GM20000 (cell line): ENCODE data around the gene VMAC.

Source experiments
- DNase-seq: peaks from one replicate; pipeline ENCODE4 v3.0.0; 2012; ENCODE audit warnings: low spot score
- CTCF ChIP-seq: IDR thresholded peaks from 2 replicates; pipeline ENCODE4 v1.5.1; 2012; ENCODE audit warnings: mild to moderate bottlenecking, control low read depth; ENCODE audit errors: extremely low read depth, missing control alignments

The VMAC gene

GRCh38 chr19:5952193-5953029 lies 47.7 kb downstream of the VMAC start:
- no peak for DNase-seq
- TF ChIP-seq CTCF: no peak

- no peak for DNase-seq
- no peak for TF ChIP-seq CTCF
Observed at GRCh38 chr19:5953030-5953589, 48.4 kb downstream of the VMAC start.

- no peak for TF ChIP-seq CTCF
Observed at GRCh38 chr19:5953680-5954213, 49.1 kb downstream of the VMAC start.

GRCh38 chr19:5954293-5954692 lies 49.6 kb downstream of the VMAC start:
- no peak for DNase-seq

More at GRCh38 chr19:5953680-5954213, 49.1 kb downstream of the VMAC start:
- DNase-seq: no peak

GRCh38 chr19:5955636-5955935 lies 50.9 kb downstream of the VMAC start:
- TF ChIP-seq CTCF: no peak
- no peak for DNase-seq

More at GRCh38 chr19:5954293-5954692, 49.6 kb downstream of the VMAC start:
- no peak for TF ChIP-seq CTCF

- no peak for TF ChIP-seq CTCF
- DNase-seq: no peak
Observed at GRCh38 chr19:5956323-5956722, 51.7 kb downstream of the VMAC start.

- no peak for DNase-seq
- no peak for TF ChIP-seq CTCF
Observed at GRCh38 chr19:5956728-5957127, 52.1 kb downstream of the VMAC start.
